ENCODE measurements around the gene KANK3.
"Not testable (repeated sequence)": the region's sequence is repeated elsewhere in the genome, so short reads cannot be mapped to it uniquely, and the experiment has no call there.

Gene KANK3

GRCh38 chr19:8276508-8276907 lies 66.6 kb downstream of the KANK3 start:
- H3K4me3 ChIP-seq (ENCODE audit: low read depth, low read length); H3K9ac ChIP-seq (ENCODE audit: low read depth, low read length); H3K9me3 ChIP-seq (ENCODE audit: control insufficient read depth, insufficient read depth, low read length); H3K4me1 ChIP-seq (ENCODE audit: control insufficient read depth, insufficient read depth, low read length); H3K36me3 ChIP-seq (ENCODE audit: control insufficient read depth, insufficient read depth, low read length); H3K27ac ChIP-seq (ENCODE audit: low read depth, low read length); H3K27me3 ChIP-seq (ENCODE audit: control insufficient read depth, insufficient read depth, low read length): not testable (repeated sequence)

All from HUES48 (cell line).